Right lung (tissue), 5 donors: ENCODE measurements around the gene RARB. TPM values are rescaled to one million over a fixed set of nuclear protein-coding genes. Genes with fewer than 3 reads are reported as not detected.

Source experiments
- DNase-seq, 2 donors: peaks; one replicate each; pipeline ENCODE4 v3.0.0-alpha.2; 2013
- polyA plus RNA-seq, 5 donors: library from polyadenylated mRNA; unstranded; fragments of 120-200 nt; gene quantifications; one replicate each; pipeline versions ENCODE4 v1.2.1 to v1.2.3, GENCODE V29; 2013; ENCODE audit warnings: inconsistent platforms in 1 of 5, low replicate concordance in 1 of 5; ENCODE audit not compliant: insufficient read length in 5 of 5, insufficient read depth in 1 of 5

Gene RARB
- polyA plus RNA-seq, 5 donors = 24.8 to 42.4 (median 34.8) TPM

DNA sequence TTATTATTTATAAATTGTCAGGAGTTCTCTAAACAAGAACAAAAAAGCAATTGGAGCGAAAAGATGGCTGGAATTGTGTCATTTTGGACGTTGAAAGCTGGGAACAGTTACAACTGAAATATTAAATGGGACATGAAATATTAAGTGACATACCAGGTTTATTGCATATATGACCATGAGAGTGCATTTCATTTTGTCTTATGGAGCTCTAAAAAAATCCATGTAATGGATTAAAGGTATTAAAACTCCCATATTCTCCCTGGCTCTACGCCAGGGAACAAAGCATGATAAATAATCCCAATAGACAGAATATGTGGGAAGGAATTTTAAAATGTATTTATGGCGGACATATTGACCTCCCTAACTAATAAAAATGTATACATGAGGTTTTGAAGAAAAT is 17.7 kb downstream of the RARB start:
- no peak for DNase-seq

DNA sequence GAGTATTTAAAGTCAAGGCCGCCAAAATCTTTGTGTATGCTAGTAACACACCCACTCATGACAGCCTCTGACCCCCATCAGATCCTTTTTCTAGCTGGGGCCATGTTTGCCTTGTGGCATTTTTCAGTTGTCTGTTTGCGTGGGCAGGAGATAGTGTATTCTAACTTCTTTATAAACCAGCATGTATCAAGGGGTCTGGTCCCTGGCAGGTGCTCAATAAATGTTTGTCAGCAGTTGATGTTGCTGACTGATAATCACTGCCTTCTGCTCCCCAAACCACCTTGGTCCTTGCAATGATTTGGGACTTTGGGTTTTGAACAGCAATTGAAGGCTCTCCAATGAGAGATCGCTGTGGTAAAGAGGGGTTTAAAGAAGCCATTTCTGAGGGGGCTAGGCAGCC is 19.2 kb downstream of the RARB start:
- no peak for DNase-seq

DNA sequence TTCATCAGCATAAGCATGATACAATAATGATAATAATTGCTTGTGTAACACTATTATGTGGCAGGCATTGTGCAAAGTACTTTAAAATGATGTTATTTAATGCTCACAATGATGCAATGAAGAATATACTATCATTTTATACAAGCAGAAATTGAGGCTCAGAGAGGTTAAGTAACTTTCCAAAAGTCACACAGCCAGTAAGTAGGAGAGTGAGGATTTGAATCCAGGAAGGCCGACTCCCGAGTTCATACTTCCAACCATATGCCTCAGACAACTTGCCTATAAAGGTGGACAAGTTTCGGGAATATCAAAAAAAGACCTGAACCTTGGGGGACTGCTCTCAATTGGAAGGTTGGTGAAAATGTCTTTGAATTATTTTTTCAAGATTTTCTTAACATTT is 19.9 kb downstream of the RARB start:
- DNase-seq = no peak

DNA sequence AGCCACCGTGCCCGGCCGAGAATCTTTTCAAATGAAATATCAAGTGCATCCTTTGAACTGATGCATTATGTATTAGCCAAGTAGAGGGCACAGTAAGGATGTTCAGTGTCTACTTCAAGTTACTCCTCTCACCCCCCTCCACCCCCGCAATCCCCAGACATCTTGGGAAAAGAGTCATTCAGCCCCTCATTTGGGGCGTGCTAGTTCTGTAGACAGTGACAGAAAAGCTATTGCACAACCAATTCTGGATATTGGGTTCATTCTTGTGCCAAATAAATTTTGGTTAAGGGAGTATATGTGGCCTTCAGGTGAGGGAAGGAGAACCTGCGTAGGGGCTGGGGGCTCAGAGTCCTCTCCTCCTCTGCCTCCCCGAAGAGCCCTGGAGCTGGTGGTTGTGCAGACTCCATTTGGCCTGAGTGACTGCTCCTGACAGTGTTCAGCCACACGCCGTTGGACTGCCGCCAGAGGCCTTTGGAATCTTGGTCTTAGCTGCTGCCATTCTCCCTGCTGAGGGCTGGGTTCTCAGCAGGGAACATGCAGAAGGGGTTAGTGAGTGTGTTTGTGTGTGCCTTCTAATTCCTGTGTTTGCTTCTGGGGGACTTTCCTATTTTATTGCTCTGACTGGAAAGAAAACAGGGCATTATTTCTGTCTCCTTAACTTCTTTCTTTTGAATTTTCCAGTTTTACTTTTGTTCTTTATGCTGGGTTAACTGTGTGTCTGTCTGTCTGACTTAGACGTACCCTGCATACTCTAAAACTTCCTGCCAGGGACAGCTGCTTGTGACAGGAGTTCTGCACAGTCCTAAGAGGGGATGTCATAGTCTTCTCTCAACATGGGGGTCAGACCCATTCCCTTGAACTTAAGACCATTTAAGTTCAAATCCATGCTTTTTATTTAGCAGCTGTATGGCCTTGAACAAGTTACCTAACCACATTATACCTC is 21.0 kb downstream of the RARB start:
- peak; percentile 89 for DNase-seq

DNA sequence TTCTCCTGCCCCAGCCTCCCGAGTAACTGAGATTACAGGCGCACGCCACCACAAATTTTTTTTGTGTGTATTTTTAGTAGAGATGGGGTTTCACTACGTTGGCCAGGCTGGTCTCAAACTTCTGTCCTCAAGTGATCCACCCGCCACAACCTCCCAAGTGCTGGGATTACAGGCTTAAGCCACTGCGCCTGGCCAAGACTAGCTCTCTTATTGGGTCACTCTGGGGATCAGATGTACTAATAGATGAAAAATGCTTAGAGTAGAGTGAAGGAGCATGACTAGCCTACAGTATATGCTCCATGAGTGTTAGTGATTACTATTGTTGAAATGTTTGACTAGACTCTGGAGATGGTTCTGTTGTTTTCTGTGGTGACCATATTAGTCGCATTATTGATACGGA is 21.8 kb downstream of the RARB start:
- DNase-seq = no peak

DNA sequence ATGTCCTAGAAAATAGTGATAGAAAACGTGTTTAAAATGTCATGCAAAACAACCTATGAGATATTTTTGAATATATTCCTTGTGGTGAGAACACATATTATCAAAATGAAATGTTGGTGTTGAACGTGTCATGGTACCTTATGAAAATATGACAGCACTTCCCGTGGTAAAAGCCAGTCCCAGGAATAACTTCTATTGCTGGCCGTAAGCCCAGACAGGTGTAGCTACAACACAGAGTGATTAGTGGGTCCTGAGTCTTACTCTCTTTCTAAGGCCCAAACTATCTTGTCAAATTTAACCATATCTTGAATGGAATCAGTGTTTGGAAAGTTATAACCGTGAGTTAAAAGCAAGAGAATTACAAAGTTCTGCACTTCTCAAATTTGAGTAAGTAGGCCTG is 24.1 kb downstream of the RARB start:
- DNase-seq = no peak

DNA sequence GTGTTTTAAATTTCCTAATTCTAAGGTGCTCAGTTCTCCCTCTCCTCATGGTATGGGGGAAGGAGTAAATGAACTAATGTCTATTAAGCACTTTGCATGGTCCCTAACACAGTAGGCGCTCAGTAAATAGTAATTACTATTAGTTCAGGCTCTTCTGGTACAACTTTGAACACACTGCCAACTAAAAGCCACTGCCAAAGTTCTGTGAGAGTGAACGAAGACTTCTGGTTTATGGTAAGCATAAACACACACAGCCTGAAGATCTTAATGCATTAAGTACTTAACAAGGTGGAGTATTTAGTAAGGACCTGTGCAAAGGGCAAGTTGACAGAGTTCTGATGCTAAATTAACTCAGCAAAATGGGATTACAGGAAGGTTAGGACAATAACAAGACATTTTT is 24.7 kb downstream of the RARB start:
- DNase-seq = no peak

DNA sequence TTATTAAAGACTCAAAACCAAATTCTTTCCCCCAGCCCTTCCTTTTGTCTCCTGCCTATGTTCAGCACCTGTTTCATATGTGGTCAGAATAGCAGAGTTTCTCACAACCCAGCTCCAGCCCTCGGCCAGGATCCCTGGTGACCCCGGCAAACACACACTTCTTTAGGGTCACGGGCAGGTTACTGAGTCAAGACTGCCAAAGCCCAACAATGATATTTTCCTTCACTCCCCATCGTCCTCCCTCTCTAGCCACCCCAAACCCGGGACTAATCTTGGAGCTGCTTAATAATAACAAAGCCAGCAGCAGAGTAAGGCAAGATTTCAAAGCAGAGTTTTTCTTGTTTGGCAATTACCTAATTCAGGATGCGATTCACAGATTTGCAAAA is 25.5 kb downstream of the RARB start:
- no peak for DNase-seq

DNA sequence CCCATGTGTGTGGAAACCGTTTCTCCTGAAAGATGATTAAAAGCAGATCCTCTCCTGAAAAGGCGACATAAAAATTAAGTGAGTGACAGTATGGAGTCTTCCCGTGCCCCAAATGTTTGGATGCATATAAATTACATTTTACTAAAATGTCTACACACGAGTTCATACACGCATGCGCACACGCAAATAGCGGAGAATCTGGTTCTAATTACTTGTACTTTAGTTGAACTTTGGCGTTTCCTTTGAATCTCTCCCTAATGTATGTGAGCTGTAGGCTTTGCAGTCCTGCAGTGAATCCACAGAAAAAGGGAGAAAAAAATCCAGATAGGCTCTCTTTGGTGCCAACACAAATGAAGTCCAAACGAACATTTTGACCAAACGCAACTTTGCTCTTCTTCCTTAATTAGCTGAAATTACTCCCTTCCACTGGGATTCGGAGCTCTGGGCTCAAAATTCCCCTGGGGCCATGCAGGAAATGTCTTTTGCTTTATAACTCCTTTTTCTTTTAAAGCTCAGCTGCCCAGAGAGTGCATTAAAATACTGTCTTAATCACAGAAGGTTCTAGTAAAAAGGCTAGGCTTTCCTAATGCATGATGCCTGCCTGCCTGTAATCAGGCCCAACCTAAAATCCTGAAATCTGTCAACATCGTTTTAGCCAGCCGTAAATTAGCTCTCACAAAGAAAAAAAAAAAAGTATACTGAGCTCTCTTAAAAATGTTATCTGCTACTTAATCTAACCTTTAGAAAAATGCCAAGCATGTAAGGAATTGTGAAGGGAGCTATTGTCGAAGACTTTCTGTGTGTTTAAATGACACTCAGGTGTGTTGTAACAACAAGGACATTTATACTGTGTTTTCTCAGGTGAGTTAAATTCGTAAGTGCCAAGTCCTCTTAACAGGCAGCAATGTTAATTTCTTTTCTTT is 26.2 kb downstream of the RARB start:
- DNase-seq = no peak

DNA sequence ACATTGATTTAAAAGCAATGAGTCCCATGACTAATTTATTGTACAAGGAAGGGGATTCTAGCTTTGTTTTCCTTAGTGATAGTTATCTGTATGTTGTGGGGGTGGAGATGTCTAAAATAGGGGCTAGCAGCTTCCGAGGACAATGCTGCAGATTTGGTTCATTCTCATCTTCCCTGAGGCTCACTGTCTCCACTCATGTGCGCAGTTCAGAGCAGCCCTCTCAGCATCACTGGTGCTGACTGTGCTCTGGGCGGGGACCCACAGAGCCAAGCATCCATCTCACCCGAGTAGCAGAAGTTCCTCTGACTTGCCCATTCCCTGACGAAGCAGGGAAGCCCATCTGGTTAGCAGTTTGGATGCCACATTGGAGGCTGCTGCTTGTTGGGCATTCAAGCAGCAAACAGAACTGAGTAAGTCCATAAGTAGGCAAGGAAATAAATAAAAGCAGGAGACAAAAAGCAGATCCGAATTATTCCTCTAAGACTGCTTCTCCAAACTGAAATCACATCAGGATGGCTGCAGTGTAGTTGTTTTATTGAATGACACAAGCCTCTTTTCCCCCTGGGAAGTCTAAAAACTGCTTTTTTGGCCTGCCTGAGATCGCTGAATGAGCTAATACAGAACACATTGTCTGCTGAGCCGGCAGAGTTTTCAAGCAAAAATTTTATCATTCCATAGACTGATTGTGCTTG is 27.5 kb downstream of the RARB start:
- no peak for DNase-seq

DNA sequence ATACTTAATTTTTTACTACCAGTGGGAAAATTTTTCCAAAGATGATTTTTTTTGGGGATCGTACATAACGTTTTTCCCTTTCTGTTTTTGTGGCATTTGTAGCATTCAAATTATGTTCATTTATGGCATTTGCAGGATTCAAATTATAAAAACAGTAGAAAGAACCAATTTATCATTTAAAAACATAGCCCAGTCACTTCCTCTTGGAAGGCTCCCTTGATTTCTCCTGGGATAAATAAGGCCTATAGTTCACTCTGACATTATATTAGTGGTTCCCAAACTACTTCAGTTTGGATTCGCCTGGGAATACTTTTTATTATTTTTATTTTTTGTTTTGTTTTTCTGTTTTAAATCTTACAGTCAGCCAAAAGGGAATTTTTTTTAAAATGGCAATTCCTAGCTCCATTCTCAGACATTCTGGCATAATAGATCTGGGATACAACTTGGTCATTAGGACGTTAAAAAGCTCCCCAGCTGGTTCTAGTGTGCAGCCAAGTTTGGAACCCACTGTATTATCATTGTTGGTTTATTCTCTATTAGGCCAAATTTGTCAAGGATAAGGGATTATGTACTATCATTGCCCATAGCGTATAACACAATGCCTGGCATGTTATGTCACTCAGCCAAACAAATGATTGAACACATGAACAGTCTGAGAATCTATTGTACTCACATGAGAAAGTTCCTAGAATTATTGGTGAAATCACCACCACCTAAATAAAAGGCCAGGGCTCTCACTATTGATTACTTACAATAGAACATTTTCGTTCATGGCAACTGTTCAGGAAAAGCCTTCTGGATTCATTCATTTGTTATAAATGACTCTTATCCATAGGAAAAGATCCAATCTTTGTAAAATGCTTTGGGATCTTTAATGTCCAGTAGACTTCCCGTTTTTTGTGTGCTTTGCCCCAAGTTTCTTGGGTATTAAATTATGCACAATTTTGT is 28.9 kb downstream of the RARB start:
- no peak for DNase-seq

DNA sequence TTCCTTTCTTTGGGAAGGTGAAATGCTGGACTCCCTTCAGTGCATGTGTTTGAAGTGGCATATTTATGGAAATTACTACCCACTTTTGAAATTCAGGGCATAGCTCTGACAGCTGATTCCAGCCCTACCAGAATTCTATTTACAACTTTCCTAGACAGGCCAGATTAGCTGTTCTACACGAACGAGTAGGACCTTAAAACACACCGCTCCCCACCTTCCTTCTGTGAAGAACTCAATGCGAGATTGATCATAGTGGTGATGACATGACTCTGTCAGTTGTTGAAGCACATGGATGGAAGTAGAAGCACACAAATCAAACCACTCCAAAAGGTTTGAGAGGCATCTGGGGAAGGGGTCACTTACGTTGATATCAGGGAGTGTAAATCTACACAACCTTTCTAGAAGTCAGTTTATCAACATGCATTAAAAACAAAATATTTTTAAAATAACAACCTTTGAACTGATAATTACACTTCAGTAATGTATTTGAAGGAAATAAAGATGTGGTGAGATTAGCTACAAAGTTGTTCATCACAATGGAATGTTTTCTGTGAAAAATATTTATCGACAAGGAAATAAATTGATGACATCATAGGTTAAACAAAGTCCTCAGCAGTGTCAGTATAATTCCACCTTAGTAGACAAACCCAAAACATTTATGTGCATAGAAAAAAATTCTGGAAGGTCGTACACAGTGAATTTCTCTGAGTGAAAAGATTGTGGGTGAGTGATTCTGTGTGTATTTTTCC is 29.8 kb downstream of the RARB start:
- no peak for DNase-seq

DNA sequence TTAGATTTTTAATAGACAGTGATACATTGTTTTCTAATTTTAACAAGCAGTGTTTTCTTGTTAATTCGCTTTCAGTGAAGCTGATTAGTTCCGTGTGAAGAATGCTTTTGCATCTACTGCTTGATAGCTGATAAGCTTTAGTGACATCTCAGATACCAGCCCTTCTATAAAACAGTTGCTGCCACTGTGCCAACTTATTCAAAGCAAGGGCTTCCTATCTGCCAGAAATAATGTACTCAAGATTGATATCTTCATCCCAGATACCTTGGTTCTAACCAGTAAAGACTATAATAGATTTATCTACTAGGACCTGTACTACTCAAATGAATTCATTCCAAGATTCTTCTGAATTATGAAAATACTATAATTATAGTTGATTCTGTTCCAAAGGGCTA is 30.4 kb downstream of the RARB start:
- DNase-seq = no peak

DNA sequence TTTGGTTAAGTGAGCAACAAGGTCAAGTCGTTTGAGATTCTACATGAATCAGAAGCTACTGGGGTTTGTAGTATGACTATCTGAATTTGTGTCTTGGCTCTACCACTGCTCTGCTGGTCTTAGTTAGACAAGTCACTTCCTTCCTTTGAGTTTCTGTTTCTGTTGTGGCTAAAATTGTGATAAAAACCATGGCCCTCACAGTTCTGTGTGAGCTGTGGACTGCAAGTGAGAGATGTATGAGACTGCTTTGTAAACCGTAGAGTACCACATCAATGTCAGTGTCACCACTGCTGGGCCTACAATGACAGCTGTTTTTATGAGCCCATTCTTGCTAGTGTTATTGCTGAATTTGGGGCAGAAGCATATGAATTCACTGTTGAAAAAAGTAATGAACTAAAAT is 32.7 kb downstream of the RARB start:
- no peak for DNase-seq

DNA sequence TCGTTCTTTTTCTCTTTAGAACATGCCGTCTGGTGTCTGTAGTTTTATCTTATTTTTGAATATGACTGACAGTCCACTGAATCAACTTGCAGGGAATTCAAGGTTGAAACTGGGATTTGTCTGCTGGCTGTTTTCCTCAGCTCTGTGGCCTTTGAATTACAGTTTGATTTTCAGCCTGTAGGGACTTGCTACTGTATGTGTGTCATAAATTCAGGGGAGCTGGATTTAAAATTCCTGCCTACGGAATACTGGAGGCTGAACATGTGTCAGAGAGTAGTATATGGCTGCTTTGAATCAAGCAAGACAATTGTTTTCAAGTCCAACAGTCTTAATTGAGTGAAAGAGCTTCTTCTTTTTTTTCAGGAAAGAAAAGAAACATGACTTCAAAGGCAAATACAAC is 33.9 kb downstream of the RARB start:
- no peak for DNase-seq

DNA sequence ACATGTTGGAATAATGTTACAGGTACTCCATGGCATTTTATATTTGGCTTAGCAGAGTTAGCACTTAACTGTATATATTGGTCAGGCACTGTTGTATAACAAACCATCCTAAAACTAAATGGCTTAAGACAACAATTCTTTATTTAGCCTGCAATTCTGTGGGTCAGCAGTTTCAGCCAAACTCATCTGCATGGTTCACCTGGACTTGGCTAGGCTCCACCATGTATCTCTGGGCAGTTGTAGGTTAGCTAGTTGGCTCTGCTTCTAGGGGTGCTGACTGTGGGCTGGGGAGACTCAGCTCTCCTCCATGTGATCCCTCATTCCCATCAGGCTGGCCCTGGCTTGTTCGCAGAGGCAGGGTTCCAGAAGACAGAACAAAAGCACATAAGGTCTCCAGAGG is 34.4 kb downstream of the RARB start:
- no peak for DNase-seq

DNA sequence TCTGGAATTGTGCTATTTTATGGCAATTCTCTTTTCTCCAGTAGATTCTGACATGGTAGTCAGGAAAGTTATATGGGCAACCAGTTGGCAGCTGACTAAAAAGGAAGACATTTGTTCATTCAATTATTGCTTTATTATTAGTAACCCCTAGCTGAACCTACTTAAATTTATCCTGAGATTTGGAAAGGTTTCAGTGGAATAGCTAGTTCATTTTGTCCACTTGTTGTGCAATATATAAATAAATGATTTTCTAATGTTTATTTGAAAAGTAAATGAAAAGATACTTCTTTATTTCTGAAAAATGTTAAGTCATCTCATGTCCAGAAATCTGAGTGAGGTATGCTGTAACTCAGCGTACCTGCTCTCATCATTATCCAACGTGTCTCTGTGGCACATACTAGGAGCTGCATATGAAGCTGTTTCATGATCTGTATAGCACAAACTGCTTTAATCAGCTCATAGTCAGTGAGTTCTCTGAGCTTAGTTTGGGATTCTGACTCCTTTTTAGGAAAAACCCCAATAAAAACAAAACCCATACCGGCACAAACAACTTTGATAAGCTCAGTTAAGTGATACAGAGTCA is 35.9 kb downstream of the RARB start:
- DNase-seq = peak in 1 of 2 donors; percentile 41

DNA sequence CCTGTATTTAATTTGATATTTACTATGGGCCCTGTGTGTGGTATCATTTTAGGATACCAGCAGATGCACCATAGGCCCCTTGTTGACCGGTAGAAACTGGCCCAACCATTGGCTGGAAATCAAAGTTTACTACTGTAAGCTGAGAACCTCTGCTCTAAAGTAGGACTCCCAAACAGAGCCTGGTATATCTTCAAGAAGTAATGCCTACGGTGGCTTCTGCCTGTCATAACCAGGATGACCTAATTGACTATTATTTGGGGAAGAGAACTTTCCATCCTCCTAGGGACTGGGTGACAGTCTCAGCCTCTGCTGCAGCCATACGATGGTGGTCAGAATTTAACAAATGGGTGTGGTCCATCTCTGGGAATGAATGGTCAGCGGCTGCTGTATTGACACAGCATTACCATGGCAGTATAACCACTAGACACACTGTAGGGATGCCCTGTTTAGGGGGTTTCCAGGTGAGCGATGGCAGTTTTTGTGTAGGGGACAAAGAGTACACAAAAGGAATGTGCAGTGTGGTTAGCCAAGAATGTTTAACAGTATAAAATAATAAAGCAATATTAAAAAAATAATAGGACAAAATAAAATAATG is 37.3 kb downstream of the RARB start:
- DNase-seq = no peak

DNA sequence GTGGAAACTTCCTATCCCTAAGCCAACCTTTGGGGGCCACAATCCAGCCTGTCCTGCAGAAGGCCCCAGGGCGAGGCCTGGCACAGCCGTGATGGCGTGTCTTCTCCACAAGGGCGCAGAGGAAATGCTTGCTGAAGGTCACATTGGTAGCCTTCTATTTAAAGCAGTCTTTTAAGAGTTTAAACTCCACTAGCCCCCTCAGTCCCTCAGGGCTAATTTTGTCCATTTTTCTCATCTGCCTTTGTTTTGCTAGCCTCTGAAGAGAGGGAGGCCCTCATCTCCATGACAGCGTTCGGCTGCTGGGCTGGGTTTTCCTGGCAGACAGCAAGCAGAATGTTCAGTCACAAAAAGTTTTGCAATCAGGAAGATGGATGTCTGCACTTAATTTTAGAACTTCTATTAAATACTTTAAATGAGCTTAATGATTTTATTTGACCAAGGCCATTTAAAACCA is 40.8 kb downstream of the RARB start:
- peak; percentile 85 to 87 for DNase-seq
